Neural progenitor cell (in vitro differentiated cells): ENCODE results near the gene SLC4A5. TPM values are rescaled to one million over a fixed set of nuclear protein-coding genes. Genes with fewer than 3 reads are reported as not detected.

Experiments
- DNase-seq: peaks from one replicate; pipeline ENCODE4 v3.0.0-alpha.2; 2016; ENCODE audit warnings: low spot score
- H2AFZ ChIP-seq: fragments of 200-600 bp; sonication (generic); replicated peaks from 2 replicates; pipeline ENCODE4 v1.6.1; 2016; ENCODE audit warnings: antibody characterized with exemption
- H3F3A ChIP-seq: fragments of 200-600 bp; sonication (generic); 2 replicates; pipeline ENCODE4 v1.6.1; 2016; ENCODE audit warnings: antibody characterized with exemption, low read depth
- H3K27ac ChIP-seq: fragments of 200-600 bp; sonication (generic); 2 replicates; pipeline ENCODE4 v1.5.1; 2016; ENCODE audit warnings: mild to moderate bottlenecking
- H3K27me3 ChIP-seq: fragments of 200-600 bp; sonication (generic); 2 replicates; pipeline ENCODE4 v1.6.1; 2016; ENCODE audit warnings: mild to moderate bottlenecking, moderate library complexity
- H3K36me3 ChIP-seq: fragments of 200-600 bp; sonication (generic); 2 replicates; pipeline ENCODE4 v1.5.1; 2016
- H3K4me1 ChIP-seq: fragments of 200-600 bp; sonication (generic); 2 replicates; pipeline ENCODE4 v1.6.1; 2016; ENCODE audit warnings: mixed run types
- H3K4me2 ChIP-seq: fragments of 200-600 bp; sonication (generic); 2 replicates; pipeline ENCODE4 v1.6.1; 2016
- H3K4me3 ChIP-seq: fragments of 200-600 bp; sonication (generic); 2 replicates; pipeline ENCODE4 v1.5.1; 2016
- H3K79me2 ChIP-seq: fragments of 200-600 bp; sonication (generic); 2 replicates; pipeline ENCODE4 v1.6.1; 2016; ENCODE audit warnings: low read depth
- H3K9ac ChIP-seq: fragments of 200-600 bp; sonication (generic); 2 replicates; pipeline ENCODE4 v1.6.1; 2016
- H3K9me3 ChIP-seq: fragments of 200-600 bp; sonication (generic); 2 replicates; pipeline ENCODE4 v1.5.1; 2016; ENCODE audit warnings: low read depth
- H4K20me1 ChIP-seq: fragments of 200-600 bp; sonication (generic); 2 replicates; pipeline ENCODE4 v1.6.1; 2016; ENCODE audit warnings: low read depth
- H3K27ac Mint-ChIP-seq: 3 replicates; pipeline ENCODE4 v1.8.0; 2021; ENCODE audit warnings: mixed read lengths
- H3K27me3 Mint-ChIP-seq: 2 replicates; pipeline ENCODE4 v1.8.0; 2022; ENCODE audit warnings: low read depth, mild to moderate bottlenecking, inconsistent platforms, moderate library complexity, mixed read lengths; ENCODE audit not compliant: insufficient read depth
- H3K36me3 Mint-ChIP-seq: 3 replicates; pipeline ENCODE4 v1.8.0; 2021; ENCODE audit warnings: mixed read lengths
- H3K4me1 Mint-ChIP-seq: 3 replicates; pipeline ENCODE4 v1.8.0; 2021; ENCODE audit warnings: mixed read lengths
- H3K4me3 Mint-ChIP-seq: 3 replicates; pipeline ENCODE4 v1.8.0; 2021; ENCODE audit warnings: mild to moderate bottlenecking, moderate library complexity, mixed read lengths
- H3K9me3 Mint-ChIP-seq: 3 replicates; pipeline ENCODE4 v1.8.0; 2020; ENCODE audit warnings: mixed read lengths
- EZH2 ChIP-seq: fragments of 200-600 bp; sonication (generic); IDR thresholded peaks from 2 replicates; pipeline ENCODE4 v1.6.1; 2017; ENCODE audit warnings: antibody characterized with exemption, mild to moderate bottlenecking, moderate library complexity
- EZH2phosphoT487 ChIP-seq: fragments of 200-600 bp; sonication (generic); IDR thresholded peaks from 2 replicates; pipeline ENCODE4 v1.6.1; 2017; ENCODE audit warnings: antibody characterized with exemption
- small RNA-seq: library from RNA; depleted of rRNA; stranded (forward); fragments of <200 nt; gene quantifications from one replicate; pipeline ENCODE3, GENCODE V24; 2015
- total RNA-seq: library from RNA; depleted of rRNA; stranded (reverse); fragments of >200 nt; gene quantifications from 2 replicates; pipeline ENCODE4 v1.2.3, GENCODE V29; 2015; ENCODE audit warnings: low replicate concordance
- TF ChIP-seq, protein P1 (sequence below): fragments of 200-600 bp; sonication (generic); IDR thresholded peaks from 2 replicates; pipeline ENCODE4 v1.5.1; 2017; ENCODE audit warnings: antibody characterized with exemption, mild to moderate bottlenecking

Gene SLC4A5
- total RNA-seq, 1 donor from 2014 or later: 2.0 TPM

GRCh38 chr2:74174909-74175308 lies 168.3 kb downstream of the SLC4A5 start:
- Histone ChIP-seq H4K20me1 (peaks cover 30% of the 10 kb centered on the region), H3K4me1 (peaks cover 7% of the 10 kb centered on the region), H3K27ac (no peak overlapping the region), H3K4me2 (no peak overlapping the region), H3K27me3 (no peaks in the 10 kb centered on the region), H3K9me3 (peaks cover 10% of the 10 kb centered on the region), H3K4me3 (no peak overlapping the region), H3F3A (peaks cover 6% of the 10 kb centered on the region), H2AFZ (no peak overlapping the region), H3K36me3 (peaks cover 8% of the 10 kb centered on the region), H3K9ac (no peak overlapping the region), H3K79me2 (peaks cover 83% of the 10 kb centered on the region)
- DNase-seq: no peak
- Mint-ChIP-seq H3K27me3 (peaks cover 2% of the 10 kb centered on the region), H3K4me1 (peaks cover 8% of the 10 kb centered on the region), H3K4me3 (no peak overlapping the region), H3K36me3 (peaks cover 27% of the 10 kb centered on the region), H3K9me3 (peaks cover 18% of the 10 kb centered on the region), H3K27ac (no peak overlapping the region)
- TF ChIP-seq, protein P1, sequence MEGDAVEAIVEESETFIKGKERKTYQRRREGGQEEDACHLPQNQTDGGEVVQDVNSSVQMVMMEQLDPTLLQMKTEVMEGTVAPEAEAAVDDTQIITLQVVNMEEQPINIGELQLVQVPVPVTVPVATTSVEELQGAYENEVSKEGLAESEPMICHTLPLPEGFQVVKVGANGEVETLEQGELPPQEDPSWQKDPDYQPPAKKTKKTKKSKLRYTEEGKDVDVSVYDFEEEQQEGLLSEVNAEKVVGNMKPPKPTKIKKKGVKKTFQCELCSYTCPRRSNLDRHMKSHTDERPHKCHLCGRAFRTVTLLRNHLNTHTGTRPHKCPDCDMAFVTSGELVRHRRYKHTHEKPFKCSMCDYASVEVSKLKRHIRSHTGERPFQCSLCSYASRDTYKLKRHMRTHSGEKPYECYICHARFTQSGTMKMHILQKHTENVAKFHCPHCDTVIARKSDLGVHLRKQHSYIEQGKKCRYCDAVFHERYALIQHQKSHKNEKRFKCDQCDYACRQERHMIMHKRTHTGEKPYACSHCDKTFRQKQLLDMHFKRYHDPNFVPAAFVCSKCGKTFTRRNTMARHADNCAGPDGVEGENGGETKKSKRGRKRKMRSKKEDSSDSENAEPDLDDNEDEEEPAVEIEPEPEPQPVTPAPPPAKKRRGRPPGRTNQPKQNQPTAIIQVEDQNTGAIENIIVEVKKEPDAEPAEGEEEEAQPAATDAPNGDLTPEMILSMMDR: no peak
- no peak for TF ChIP-seq EZH2
- no peak for TF ChIP-seq EZH2phosphoT487

GRCh38 chr2:74168739-74169138 lies 174.5 kb downstream of the SLC4A5 start:
- H3K27ac ChIP-seq: no peak overlapping the region
- Mint-ChIP-seq H3K36me3 (peaks cover 43% of the 10 kb centered on the region), H3K4me3 (no peak overlapping the region), H3K9me3 (no peaks in the 10 kb centered on the region), H3K27ac (no peak overlapping the region), H3K4me1 (no peaks in the 10 kb centered on the region), H3K27me3 (peaks cover 2% of the 10 kb centered on the region)
- H3K27me3 ChIP-seq: no peaks in the 10 kb centered on the region
- H3K4me2 ChIP-seq: no peak overlapping the region
- H3K4me3 ChIP-seq: no peak overlapping the region
- peaks cover 8% of the 10 kb centered on the region for H3F3A ChIP-seq
- no peak overlapping the region for H2AFZ ChIP-seq
- no peak for DNase-seq
- H3K9ac ChIP-seq: no peak overlapping the region
- TF ChIP-seq EZH2: no peak
- TF ChIP-seq, protein P1: no peak
- no peak for TF ChIP-seq EZH2phosphoT487
- H3K36me3 ChIP-seq: peaks cover 39% of the 10 kb centered on the region
- no peaks in the 10 kb centered on the region for H3K4me1 ChIP-seq
- H3K79me2 ChIP-seq: peaks cover 64% of the 10 kb centered on the region
- peaks cover 10% of the 10 kb centered on the region for H4K20me1 ChIP-seq
- no peaks in the 10 kb centered on the region for H3K9me3 ChIP-seq

Small RNAs within 50 kb of the gene (small RNA-seq; reads per million reads assigned to genes)
- not detected for gene RNU6-542P
- not detected for gene TAF13P2

Other genes starting within 250 kb of the SLC4A5 start
- gene BOLA3, start 195.5 kb downstream of the SLC4A5 start, total RNA-seq: 56.2 and 76.5 TPM in 2 replicates
- 125 and 163 TPM in 2 replicates for gene MOB1A, start 164.5 kb downstream of the SLC4A5 start, total RNA-seq
- gene MTHFD2, start 144.8 kb downstream of the SLC4A5 start, total RNA-seq: 79.5 and 101 TPM in 2 replicates
- gene DCTN1, start 36.9 kb upstream of the SLC4A5 start, total RNA-seq: 100 and 134 TPM in 2 replicates
- gene C2orf81, start 78.2 kb upstream of the SLC4A5 start, total RNA-seq: 1.8 and 6.0 TPM in 2 replicates
- 88.1 and 138 TPM in 2 replicates for gene WDR54, start 78.3 kb upstream of the SLC4A5 start, total RNA-seq
- 11.4 and 40.0 TPM in 2 replicates for gene RTKN, start 98.5 kb upstream of the SLC4A5 start, total RNA-seq
- 8.7 and 15.9 TPM in 2 replicates for gene INO80B, start 111.7 kb upstream of the SLC4A5 start, total RNA-seq
- gene WBP1, start 115.0 kb upstream of the SLC4A5 start, total RNA-seq: 38.2 and 132 TPM in 2 replicates
- 32.0 and 68.3 TPM in 2 replicates for gene MOGS, start 122.0 kb upstream of the SLC4A5 start, total RNA-seq
- 9.8 and 22.5 TPM in 2 replicates for gene MRPL53, start 129.3 kb upstream of the SLC4A5 start, total RNA-seq
- 12.0 and 22.3 TPM in 2 replicates for gene CCDC142, start 139.6 kb upstream of the SLC4A5 start, total RNA-seq
- gene TTC31, start 139.7 kb upstream of the SLC4A5 start, total RNA-seq: 22.6 and 41.1 TPM in 2 replicates
- gene LBX2, start 156.2 kb upstream of the SLC4A5 start, total RNA-seq: 0.12 TPM in 1 of 2 replicates, not detected in the other
- gene PCGF1, start 164.3 kb upstream of the SLC4A5 start, total RNA-seq: 10.9 and 13.8 TPM in 2 replicates
- gene TLX2, start 171.0 kb upstream of the SLC4A5 start, total RNA-seq: not detected in 2 replicates
- 0.11 and 0.71 TPM in 2 replicates for gene DQX1, start 182.8 kb upstream of the SLC4A5 start, total RNA-seq
- 47.9 and 73.7 TPM in 2 replicates for gene AUP1, start 186.3 kb upstream of the SLC4A5 start, total RNA-seq
- gene HTRA2, start 186.5 kb upstream of the SLC4A5 start, total RNA-seq: 18.5 and 28.4 TPM in 2 replicates
- gene LOXL3, start 210.5 kb upstream of the SLC4A5 start, total RNA-seq: 24.2 and 39.1 TPM in 2 replicates
- 3.4 and 13.2 TPM in 2 replicates for gene DOK1, start 211.3 kb upstream of the SLC4A5 start, total RNA-seq